Glomerular visceral epithelial cell (primary cell): ENCODE measurements around the gene ARFGEF2.
A peak's percentile ranks its signal among the peaks of the same experiment; 100 is the strongest.
"Not testable (repeated sequence)": the region's sequence is repeated elsewhere in the genome, so short reads cannot be mapped to it uniquely, and the experiment has no call there.

Source experiments
- DNase-seq: peaks from one replicate; pipeline ENCODE4 v3.0.0-alpha.2; 2016; ENCODE audit errors: extremely low spot score

The ARFGEF2 gene

DNA sequence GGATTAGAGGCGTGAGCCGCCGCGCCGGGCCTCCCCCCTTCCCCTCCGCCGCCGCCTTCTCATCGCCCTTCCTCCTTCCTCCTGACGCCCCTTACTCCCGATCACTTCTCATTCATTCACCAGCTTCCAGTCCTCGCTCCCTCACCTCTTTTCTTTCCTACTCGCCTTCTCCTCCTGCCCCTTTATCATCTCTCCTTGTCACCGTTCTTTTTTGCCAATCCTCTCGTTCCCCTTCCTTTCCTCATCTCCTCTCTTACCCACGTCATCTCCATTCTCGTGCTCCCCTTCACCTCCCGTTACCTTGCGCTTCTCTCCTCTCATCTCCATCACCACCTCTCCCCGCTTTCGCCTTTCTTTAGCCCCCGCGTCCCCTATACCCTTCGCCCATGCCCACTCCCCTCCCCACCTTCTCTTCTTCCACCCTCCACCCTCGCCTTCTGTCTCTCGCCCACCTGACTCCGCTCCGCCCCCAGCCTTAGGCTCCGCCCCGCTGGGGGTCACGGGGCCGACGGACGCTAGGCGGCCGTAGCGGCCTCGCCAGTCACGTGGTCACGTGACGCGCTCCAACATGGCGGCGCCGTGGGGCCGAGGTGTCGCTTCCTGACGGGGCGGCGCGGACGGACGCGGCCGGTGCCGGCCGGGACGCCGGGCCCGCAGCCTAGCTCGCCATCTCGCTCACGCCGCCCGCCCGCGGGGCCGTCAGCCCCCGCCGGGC is at the start of gene ARFGEF2:
ARFGEF2 (plus strand) TSS at position 544 of the 715 bp plus-strand sequence. CDS start 179 bp downstream, outside the sequence.
- peak; percentile 94 for DNase-seq

DNA sequence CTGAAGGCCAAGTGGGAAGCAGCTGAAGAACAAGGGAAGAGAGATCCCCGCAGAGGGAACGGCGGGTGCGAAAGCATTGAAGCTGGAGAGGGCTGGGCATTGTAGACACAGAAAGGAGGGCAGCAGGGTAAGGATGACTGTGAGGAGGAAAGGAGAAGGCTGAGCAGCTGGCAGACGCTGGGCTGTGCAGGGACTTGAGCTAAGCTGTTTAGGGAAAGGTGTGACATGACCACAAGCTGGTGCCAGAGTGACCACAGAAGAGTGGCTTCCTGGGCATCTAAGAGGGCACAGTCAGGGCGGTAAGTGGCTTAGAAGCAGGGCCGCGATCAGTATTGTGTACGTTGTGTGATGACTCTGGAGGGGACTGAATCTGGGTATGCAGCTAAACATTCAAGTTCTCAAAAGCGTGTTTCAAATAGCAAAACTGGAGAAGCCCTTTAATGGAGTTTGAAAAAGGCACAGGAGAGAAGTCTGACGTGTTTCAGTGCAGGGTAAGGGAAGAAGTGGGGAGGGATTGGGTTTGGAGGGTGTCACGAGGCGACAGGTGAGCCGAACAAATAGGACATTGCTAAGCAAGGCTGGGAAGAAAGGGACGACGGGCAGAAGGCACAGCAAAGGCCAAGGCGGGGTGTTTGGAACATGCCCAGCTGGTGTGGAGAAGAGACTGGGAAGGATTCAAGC is 46.1 kb upstream of the ARFGEF2 start:
- DNase-seq, result no peak

- DNase-seq, result no peak
Measured at GRCh38 chr20:48875914-48876240, 45.6 kb upstream of the ARFGEF2 start.

DNA sequence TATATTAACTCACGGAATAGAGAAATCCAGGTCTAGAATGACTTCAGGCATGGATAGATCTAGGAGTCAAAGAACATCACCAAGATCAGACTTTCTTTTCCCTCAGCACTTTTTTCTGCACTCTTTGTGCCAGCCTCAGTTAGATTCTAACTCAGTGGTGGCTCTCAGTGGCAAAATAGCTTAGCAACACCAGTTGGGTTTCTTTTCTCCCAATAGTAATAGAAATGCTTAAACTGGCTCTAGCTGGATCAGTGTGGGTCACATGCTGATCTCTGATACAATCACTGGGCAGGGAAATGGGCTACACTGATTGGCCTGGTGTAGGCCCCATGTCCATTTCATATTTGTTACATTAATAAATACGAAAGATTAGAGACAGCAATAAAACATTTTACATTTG is 44.2 kb upstream of the ARFGEF2 start:
- DNase-seq, result no peak

GRCh38 chr20:48878534-48879248 is 42.8 kb upstream of the ARFGEF2 start:
- DNase-seq, result no peak

DNA sequence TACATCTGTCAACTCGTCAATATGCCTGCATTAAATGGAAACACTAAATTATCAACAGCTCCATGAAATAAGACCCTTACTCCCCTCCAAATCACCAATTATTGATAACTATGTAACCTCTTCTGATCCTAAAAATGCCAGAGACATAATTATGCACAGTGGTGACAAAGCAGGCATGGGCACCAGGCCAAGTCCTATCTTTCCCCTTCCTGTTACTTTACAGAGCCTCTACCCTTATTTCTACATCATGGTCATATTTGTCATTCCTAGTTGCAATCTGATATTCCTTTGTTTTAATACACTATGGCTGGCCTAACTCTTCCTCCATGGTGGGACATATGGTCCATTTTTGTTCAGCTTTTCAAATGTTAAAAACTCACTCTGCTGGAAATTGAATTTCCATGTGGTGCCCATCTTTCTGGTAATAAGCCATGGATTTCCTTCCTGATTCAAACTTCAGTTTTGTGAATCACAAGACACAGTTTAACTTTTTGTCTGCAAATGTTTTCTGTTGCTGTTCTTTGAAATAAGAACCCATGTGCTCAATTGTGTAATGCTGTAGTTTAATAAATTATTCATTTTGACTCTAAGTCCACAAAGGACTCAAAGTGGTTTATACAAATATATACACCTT is 41.8 kb upstream of the ARFGEF2 start:
- no peak for DNase-seq

GRCh38 chr20:48880331-48880730 is 41.2 kb upstream of the ARFGEF2 start:
- DNase-seq, result no peak

GRCh38 chr20:48880981-48881657 is 40.4 kb upstream of the ARFGEF2 start:
- DNase-seq, result no peak

GRCh38 chr20:48885237-48885636 is 36.3 kb upstream of the ARFGEF2 start:
- DNase-seq, result no peak

GRCh38 chr20:48886194-48886593 is 35.3 kb upstream of the ARFGEF2 start:
- no peak for DNase-seq

GRCh38 chr20:48886811-48887210 is 34.7 kb upstream of the ARFGEF2 start:
- no peak for DNase-seq

GRCh38 chr20:48888517-48888916 is 33.0 kb upstream of the ARFGEF2 start:
- not testable (repeated sequence) for DNase-seq

- DNase-seq, result no peak
Measured at GRCh38 chr20:48889140-48889790, 32.2 kb upstream of the ARFGEF2 start.

DNA sequence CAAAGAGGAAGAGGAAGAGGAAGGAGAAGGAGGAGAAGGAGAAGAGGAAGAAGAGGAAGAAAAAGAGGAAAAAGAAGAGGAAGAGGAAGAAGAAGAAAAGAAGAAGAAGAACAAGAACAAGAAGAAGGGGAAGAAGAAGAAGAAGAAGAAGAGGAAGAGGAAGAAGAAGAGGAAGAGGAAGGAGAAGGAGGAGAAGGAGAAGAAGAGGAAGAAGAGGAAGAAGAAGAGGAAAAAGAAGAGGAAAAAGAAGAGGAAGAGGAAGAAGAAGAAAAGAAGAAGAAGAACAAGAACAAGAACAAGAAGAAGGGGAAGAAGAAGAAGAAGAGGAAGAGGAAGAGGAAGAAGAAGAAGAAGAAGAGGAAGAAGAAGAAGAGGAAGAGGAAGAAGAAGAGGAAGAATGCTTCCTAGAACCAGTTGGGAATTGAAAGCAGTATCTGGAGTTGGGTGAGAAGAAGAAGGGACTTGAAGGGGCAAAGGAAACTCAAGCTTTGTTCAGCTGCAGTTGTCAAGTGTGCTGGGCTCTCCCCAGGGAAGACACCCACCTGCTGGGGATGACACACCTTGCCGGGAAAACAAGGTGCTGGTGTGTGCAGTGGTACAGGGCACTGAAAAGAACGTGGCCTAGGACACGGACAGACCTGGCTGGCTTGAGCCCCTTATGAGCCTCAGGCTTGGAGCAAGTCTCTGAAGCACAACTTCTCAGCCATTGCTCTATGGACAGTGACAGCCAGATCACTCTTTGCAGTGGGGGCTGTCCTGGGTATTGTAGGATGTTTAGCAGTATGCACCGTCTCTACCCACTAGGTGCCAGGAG is 30.1 kb upstream of the ARFGEF2 start:
- DNase-seq, result no peak

DNA sequence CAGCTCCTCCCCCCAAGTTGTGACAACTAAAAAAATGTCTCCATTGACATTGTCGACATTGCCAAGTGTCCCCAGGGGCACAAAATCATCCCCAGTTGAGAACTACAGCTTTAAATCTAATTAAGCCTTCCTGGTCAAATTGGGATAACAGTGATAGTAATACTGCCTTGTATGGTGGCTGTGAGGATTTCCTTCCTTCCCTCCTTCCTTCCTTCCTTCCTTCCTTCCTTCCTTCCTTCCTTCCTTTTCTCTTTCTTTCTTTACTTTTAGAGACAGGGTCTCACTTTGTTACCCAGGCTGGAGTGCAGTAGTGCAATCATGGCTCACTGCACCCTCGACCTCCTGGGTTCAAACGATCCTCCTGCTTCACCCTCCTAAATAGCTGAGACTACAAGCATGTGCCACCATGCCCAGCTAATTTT is 29.5 kb upstream of the ARFGEF2 start:
- DNase-seq, result no peak

GRCh38 chr20:48892891-48893290 is 28.6 kb upstream of the ARFGEF2 start:
- no peak for DNase-seq

- DNase-seq, result no peak
Measured at GRCh38 chr20:48893374-48893773, 28.1 kb upstream of the ARFGEF2 start.

DNA sequence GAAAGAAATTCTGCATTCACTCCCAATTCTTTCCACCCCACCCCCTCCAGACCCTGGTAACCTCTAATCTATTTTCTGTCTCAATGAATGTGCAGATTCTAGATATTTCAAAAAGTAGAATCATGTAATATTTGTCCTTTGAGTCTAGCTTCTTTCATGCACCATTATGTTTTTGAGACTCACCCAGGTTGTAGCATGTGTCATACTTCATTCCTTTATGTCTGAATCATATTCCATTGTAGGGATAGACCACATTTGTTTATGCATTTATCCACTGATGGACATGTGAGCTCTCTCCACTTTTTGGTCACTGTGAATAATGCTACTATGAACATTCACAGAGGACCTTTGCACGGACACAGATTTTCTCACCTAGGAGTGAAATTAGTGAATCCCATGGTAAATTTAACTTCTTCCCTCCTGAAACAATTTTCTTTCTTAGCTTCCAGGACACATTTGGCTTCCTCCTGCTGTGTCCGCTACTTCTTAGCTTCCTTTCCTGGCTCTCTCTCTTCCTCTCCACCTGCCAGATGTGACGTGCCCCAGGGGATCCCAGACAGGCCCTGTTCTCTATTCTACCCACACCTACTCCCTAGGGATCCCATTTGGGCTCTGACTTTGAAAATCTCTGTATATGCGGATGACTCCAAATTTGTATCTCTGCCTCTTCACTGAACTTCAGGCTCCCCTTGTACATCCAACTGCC is 24.1 kb upstream of the ARFGEF2 start:
- DNase-seq, result peak; percentile 83

- DNase-seq, result peak; percentile 56
Measured at GRCh38 chr20:48898210-48898609, 23.3 kb upstream of the ARFGEF2 start.
